Smooth muscle cell of the umbilical artery (primary cell): ENCODE data around the gene PGLYRP1. TPM values are rescaled to one million over a fixed set of nuclear protein-coding genes. Genes with fewer than 3 reads are reported as not detected.

Source experiments
- total RNA-seq: library from RNA; depleted of rRNA; stranded (reverse); fragments of >200 nt; gene quantifications from 2 replicates; pipeline ENCODE4 v1.2.3, GENCODE V29; 2014

The PGLYRP1 gene, protein sequence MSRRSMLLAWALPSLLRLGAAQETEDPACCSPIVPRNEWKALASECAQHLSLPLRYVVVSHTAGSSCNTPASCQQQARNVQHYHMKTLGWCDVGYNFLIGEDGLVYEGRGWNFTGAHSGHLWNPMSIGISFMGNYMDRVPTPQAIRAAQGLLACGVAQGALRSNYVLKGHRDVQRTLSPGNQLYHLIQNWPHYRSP
- total RNA-seq = not detected in 2 replicates

GRCh38 chr19:46022431-46023310, at the start of gene PGLYRP1:
Gene PGLYRP1 (minus strand): TSS chr19:46023053. CDS start chr19:46023021, 32 bp downstream.

GRCh38 chr19:46040952-46041500, 18.2 kb upstream of the PGLYRP1 start, which contains the start of gene IGFL4:
Gene IGFL4 (minus strand): TSS chr19:46041002. CDS start chr19:46040962, 40 bp downstream.

GRCh38 chr19:45994998-45995714, 27.7 kb downstream of the PGLYRP1 start, which contains the start of gene CCDC61:
Gene CCDC61 (plus strand): TSS chr19:45995467. CDS start chr19:46003019, 7,552 bp downstream.

GRCh38 chr19:45973553-45974338, 49.1 kb downstream of the PGLYRP1 start, which contains the start of gene NOVA2:
Gene NOVA2 (minus strand): TSS chr19:45973865. CDS start chr19:45973351, 514 bp downstream.

Other genes with a start within 250 kb of the PGLYRP1 start
- gene DMPK, start 240.6 kb downstream of the PGLYRP1 start, total RNA-seq = 33.0 and 35.0 TPM in 2 replicates
- 34.4 and 50.2 TPM in 2 replicates for gene DMWD, start 230.2 kb downstream of the PGLYRP1 start, total RNA-seq
- 0.14 and 0.30 TPM in 2 replicates for gene RSPH6A, start 207.7 kb downstream of the PGLYRP1 start, total RNA-seq
- gene SYMPK, start 159.9 kb downstream of the PGLYRP1 start, total RNA-seq = 30.9 and 56.4 TPM in 2 replicates
- gene FOXA3, start 158.7 kb downstream of the PGLYRP1 start, total RNA-seq = not detected in 2 replicates
- 24.1 and 27.7 TPM in 2 replicates for gene IRF2BP1, start 136.9 kb downstream of the PGLYRP1 start, total RNA-seq
- 3.7 and 4.2 TPM in 2 replicates for gene MYPOP, start 120.4 kb downstream of the PGLYRP1 start, total RNA-seq
- not detected in 2 replicates for gene NANOS2, start 108.3 kb downstream of the PGLYRP1 start, total RNA-seq
- gene NOVA2, start 49.2 kb downstream of the PGLYRP1 start, total RNA-seq = 0.23 TPM in 1 of 2 replicates, not detected in the other
- 5.3 and 5.9 TPM in 2 replicates for gene CCDC61, start 27.6 kb downstream of the PGLYRP1 start, total RNA-seq
- gene IGFL4, start 17.9 kb upstream of the PGLYRP1 start, total RNA-seq = 0.09 TPM in 1 of 2 replicates, not detected in the other
- 0.55 and 2.4 TPM in 2 replicates for gene IGFL3, start 101.6 kb upstream of the PGLYRP1 start, total RNA-seq
- 0.05 and 0.59 TPM in 2 replicates for gene IGFL2, start 125.2 kb upstream of the PGLYRP1 start, total RNA-seq
- not detected in 2 replicates for gene IGFL1, start 206.7 kb upstream of the PGLYRP1 start, total RNA-seq